H1 (cell line): Measurements from ENCODE around the gene HADHA. TPM values are rescaled to one million over a fixed set of nuclear protein-coding genes. Genes with fewer than 3 reads are reported as not detected.

Experiments used
- CTCF ChIP-seq, 3 experiments: IDR thresholded peaks; 1 replicate in 2 of 3; 2 replicates in 1 of 3; pipeline versions ENCODE4 v1.5.1 to v1.6.1; 2011; ENCODE audit warnings: low read length in 3 of 3, mild to moderate bottlenecking in 3 of 3, inconsistent platforms in 2 of 3, low read depth in 1 of 3, moderate library complexity in 1 of 3; ENCODE audit not compliant: insufficient read depth in 1 of 3; ENCODE audit errors: control extremely low read depth in 1 of 3
- GTF2F1 ChIP-seq: IDR thresholded peaks from 2 replicates; pipeline ENCODE4 v1.6.1; 2012; ENCODE audit warnings: low read depth, low read length, improper control_type of control experiment, borderline replicate concordance
- JUN ChIP-seq: IDR thresholded peaks from 2 replicates; pipeline ENCODE4 v1.6.1; 2011; ENCODE audit warnings: low read depth, mild to moderate bottlenecking, improper control_type of control experiment, low read length
- JUND ChIP-seq: IDR thresholded peaks from 2 replicates; pipeline ENCODE4 v1.6.1; 2011; ENCODE audit warnings: mild to moderate bottlenecking, improper control_type of control experiment, low read length
- RXRA ChIP-seq: IDR thresholded peaks from 2 replicates; pipeline ENCODE4 v1.6.1; 2011; ENCODE audit warnings: low read depth, mild to moderate bottlenecking, low read length, moderate library complexity; ENCODE audit not compliant: insufficient read depth
- polyA plus RNA-seq, 7 experiments: library from polyadenylated mRNA; depleted of rRNA in 3 of 7; stranded (reverse) in 5 of 7; unstranded in 2 of 7; fragments of >200 nt in 5 of 7; fragments of 200-250 nt in 2 of 7; gene quantifications; 1 replicate in 5 of 7; 2 replicates in 1 of 7; 4 replicates in 1 of 7; pipeline versions ENCODE4 v1.2.1 to v1.2.3, GENCODE V29; 2011 to 2013; ENCODE audit warnings: missing spikeins in 2 of 7, mixed read lengths in 2 of 7
- total RNA-seq: library from RNA; stranded (reverse); fragmentation: NEBNext Ultra II Directional; extraction: Animal tissue kit (Norgen Biotek cat#: 25700); gene quantifications from 2 replicates; pipeline ENCODE4 v1.2.1, GENCODE V29; 2021

The HADHA gene
- total and polyA plus RNA-seq, 2 of the 8 experiments (the other 6 are each of a cell fraction or from before 2014, with no cell fraction given) = 64.6 to 131 TPM

GRCh38 chr2:26148501-26148900 lies 95.9 kb downstream of the HADHA start (continued):
- TF ChIP-seq JUND (no peak), RXRA (no peak), GTF2F1 (no peak), JUN (no peak), CTCF (IDR thresholded peaks at IDR 0.05; ENCODE audit: control extremely low read depth in 1 of 3, insufficient read depth in 1 of 3, low read depth in 1 of 3, low read length in 3 of 3) (no peak)
